Endothelial cell of umbilical vein (primary cell): ENCODE measurements around the gene MACROD2. TPM values are rescaled to one million over a fixed set of nuclear protein-coding genes. Genes with fewer than 3 reads are reported as not detected.

Experiments
- BruUV-seq: library from RNA; stranded (reverse); fragments of 400-500 nt; replicated peaks from 2 replicates; lab custom pipeline; 2021; lab: Mats Ljungman, UMichigan
- CTCF ChIA-PET: fragments of 300-600, 350-600 bp; sonication (Branson Sonifier 250); formaldehyde crosslinking; loops from one replicate; lab custom pipeline; 2021; ENCODE audit warnings: antibody characterized with exemption, inconsistent platforms; lab: Charles Lee
- POLR2A ChIA-PET: fragments of 300-600, 350-600 bp; sonication (Branson Sonifier 250); formaldehyde crosslinking; loops from one replicate; lab custom pipeline; 2021; ENCODE audit warnings: antibody characterized with exemption, inconsistent platforms; lab: Charles Lee
- DNase-seq: peaks from one replicate; pipeline ENCODE4 v3.0.0-alpha.2; 2011; ENCODE audit warnings: low read depth, low spot score
- FAIRE-seq: peaks from 2 replicates; lab custom pipeline; 2011; peaks lifted over from hg19 to GRCh38; lab: Jason Lieb, UNC
- H2AFZ ChIP-seq: 2 replicates; pipeline ENCODE4 v1.6.0; 2012; ENCODE audit warnings: low read depth, low read length, control low read depth, inconsistent platforms
- H3K27ac ChIP-seq: 2 replicates; pipeline ENCODE4 v1.5.1; 2011; ENCODE audit warnings: low read depth, mild to moderate bottlenecking, control low read depth, low read length, moderate library complexity; ENCODE audit not compliant: insufficient read depth
- H3K27me3 ChIP-seq, 2 experiments: 2 replicates each; pipeline versions ENCODE4 v1.6.0 to v1.6.1; 2011; ENCODE audit warnings: low read length in 2 of 2, mixed read lengths in 1 of 2; ENCODE audit not compliant: control insufficient read depth in 2 of 2, insufficient read depth in 2 of 2
- H3K36me3 ChIP-seq, 2 experiments: 2 replicates in 1 of 2; 3 replicates in 1 of 2; pipeline ENCODE4 v1.5.1; 2011; ENCODE audit warnings: low read length in 2 of 2, mild to moderate bottlenecking in 1 of 2, moderate library complexity in 1 of 2; ENCODE audit not compliant: control insufficient read depth in 2 of 2, insufficient read depth in 2 of 2; ENCODE audit errors: extremely low read depth in 1 of 2
- H3K4me1 ChIP-seq: 3 replicates; pipeline ENCODE4 v1.5.1; 2011; ENCODE audit warnings: mild to moderate bottlenecking, low read length; ENCODE audit not compliant: control insufficient read depth, insufficient read depth; ENCODE audit errors: extremely low read depth
- H3K4me2 ChIP-seq: 2 replicates; pipeline ENCODE4 v1.6.1; 2011; ENCODE audit warnings: low read length, control low read depth, mixed read lengths; ENCODE audit not compliant: insufficient read depth
- H3K4me3 ChIP-seq, 3 experiments: fragments of 200-600 bp in 1 of 3; sonication (generic), shearing (Covaris generic) in 1 of 3; replicated peaks in 1 of 3; 2 replicates each; pipeline ENCODE4 v1.5.1; 2011 to 2016; ENCODE audit warnings: control low read depth in 3 of 3, low read length in 3 of 3, mild to moderate bottlenecking in 2 of 3, inconsistent platforms in 1 of 3, low read depth in 1 of 3, moderate library complexity in 1 of 3; ENCODE audit not compliant: insufficient read depth in 1 of 3
- H3K79me2 ChIP-seq: 2 replicates; pipeline ENCODE4 v1.6.0; 2012; ENCODE audit warnings: low read length, inconsistent platforms; ENCODE audit not compliant: control insufficient read depth, insufficient read depth
- H3K9ac ChIP-seq: replicated peaks from 2 replicates; pipeline ENCODE3; 2011; ENCODE audit warnings: low read length, control low read depth; ENCODE audit not compliant: insufficient read depth; ENCODE audit errors: extremely low read depth
- H3K9me1 ChIP-seq: replicated peaks from 3 replicates; pipeline ENCODE4 v1.6.0; 2011; ENCODE audit warnings: mild to moderate bottlenecking, low read length; ENCODE audit not compliant: control insufficient read depth, insufficient read depth; ENCODE audit errors: extremely low read depth
- H3K9me3 ChIP-seq: replicated peaks from 2 replicates; pipeline ENCODE4 v1.5.1; 2012; ENCODE audit warnings: low read length, inconsistent platforms; ENCODE audit not compliant: control insufficient read depth, insufficient read depth
- H4K20me1 ChIP-seq: replicated peaks from 2 replicates; pipeline ENCODE3; 2011; ENCODE audit warnings: mild to moderate bottlenecking, low read length; ENCODE audit not compliant: control insufficient read depth, insufficient read depth; ENCODE audit errors: extremely low read depth
- CTCF ChIP-seq, 2 donors: IDR thresholded peaks; 1 replicate in 1 of 2; 2 replicates in 1 of 2; pipeline ENCODE4 v1.5.1; 2011; ENCODE audit warnings: low read length in 2 of 2, mild to moderate bottlenecking in 2 of 2, moderate library complexity in 2 of 2, control low read depth in 1 of 2, inconsistent platforms in 1 of 2, low read depth in 1 of 2; ENCODE audit not compliant: insufficient read depth in 1 of 2; ENCODE audit errors: extremely low read depth in 1 of 2
- EZH2 ChIP-seq: IDR thresholded peaks from 2 replicates; pipeline ENCODE4 v1.6.1; 2012; ENCODE audit warnings: borderline replicate concordance, low read depth, mild to moderate bottlenecking, moderate library complexity, low read length, inconsistent platforms; ENCODE audit not compliant: severe bottlenecking
- FOS ChIP-seq: IDR thresholded peaks from 2 replicates; pipeline ENCODE4 v1.6.1; 2011; ENCODE audit warnings: mild to moderate bottlenecking, low read length, moderate library complexity, borderline replicate concordance; ENCODE audit not compliant: insufficient read depth
- GATA2 ChIP-seq: IDR thresholded peaks from 2 replicates; pipeline ENCODE4 v1.7.0; 2011; ENCODE audit warnings: low read depth, mild to moderate bottlenecking, moderate library complexity, mixed read lengths, low read length; ENCODE audit not compliant: insufficient read length, insufficient read depth
- JUN ChIP-seq: IDR thresholded peaks from 2 replicates; pipeline ENCODE4 v1.6.1; 2011; ENCODE audit warnings: borderline replicate concordance, low read depth; ENCODE audit not compliant: insufficient read length, insufficient read depth
- MYC ChIP-seq: IDR thresholded peaks from one replicate; pipeline ENCODE4 v1.6.1; 2011; ENCODE audit warnings: mild to moderate bottlenecking, low read depth, low read length
- POLR2A ChIP-seq: IDR thresholded peaks from 2 replicates; pipeline ENCODE4 v1.6.1; 2012; ENCODE audit warnings: low read depth, mild to moderate bottlenecking, control low read depth, low read length
- POLR2AphosphoS5 ChIP-seq: IDR thresholded peaks from 2 replicates; pipeline ENCODE4 v1.6.1; 2012; ENCODE audit warnings: low read depth, mild to moderate bottlenecking, control low read depth, low read length, moderate library complexity; ENCODE audit not compliant: insufficient read depth
- dilution Hi-C: fragments of 300-500 bp; cut with MboI; formaldehyde crosslinking; loops from one replicate; pipeline ENCODE4 v1.15.0; 2019; ENCODE audit warnings: low sequenced_read_pairs; ENCODE audit not compliant: extremely low pct_ligation_motif_present
- intact Hi-C: fragments of 100-400 bp; cut with micrococcal nuclease; formaldehyde crosslinking; loops from one replicate; pipeline ENCODE4 v1.10.0; 2022
- polyA plus RNA-seq, 4 experiments: library from polyadenylated mRNA; depleted of rRNA in 3 of 4; stranded (reverse) in 3 of 4; unstranded in 1 of 4; fragments of >200 nt; gene quantifications; 2 replicates each; pipeline versions ENCODE4 v1.2.1 to v1.2.3, GENCODE V29; 2011 to 2012; ENCODE audit warnings: missing spikeins in 1 of 4
- total RNA-seq: library from RNA; stranded (reverse); gene quantifications from 2 replicates; pipeline ENCODE4 v1.2.3, GENCODE V29; 2021
- TF ChIP-seq, protein P1 (sequence below): IDR thresholded peaks from 2 replicates; pipeline ENCODE4 v1.6.1; 2011; ENCODE audit not compliant: insufficient read depth, insufficient read length

Gene MACROD2
- total and polyA plus RNA-seq, 2 donors (not counting 3 experiments of a cell fraction or from before 2014, with no cell fraction given) = 0.11 to 0.73 TPM

DNA sequence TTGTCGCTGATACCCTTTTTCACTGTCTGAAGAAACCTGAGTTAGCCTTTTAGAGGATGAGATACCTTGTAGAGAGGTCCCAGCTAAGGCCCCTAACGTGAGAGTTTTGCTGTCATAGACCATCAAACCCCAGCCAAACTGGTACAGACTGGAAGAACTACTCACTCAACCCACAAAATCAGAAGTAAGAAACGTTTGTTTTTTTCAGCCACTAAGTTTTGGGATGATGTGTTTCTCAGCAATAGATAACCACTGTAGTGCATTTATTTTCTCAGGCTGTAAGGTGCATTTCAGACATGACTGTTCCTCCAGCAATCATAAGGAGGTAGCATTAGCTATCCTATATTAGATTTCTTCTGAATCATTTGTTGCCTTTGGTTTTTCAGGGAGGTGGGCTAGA lies 749.4 kb downstream of the MACROD2 start:
- DNase-seq = no peak
- no peaks in the 10 kb centered on the region for H3K79me2 ChIP-seq
- no peaks in the 10 kb centered on the region for H3K36me3 ChIP-seq
- TF ChIP-seq POLR2A (no peak), FOS (no peak), CTCF (IDR thresholded peaks at IDR 0.05; ENCODE audit: extremely low read depth in 1 of 2, insufficient read depth in 1 of 2, low read depth in 1 of 2, low read length in 2 of 2) (no peak), JUN (no peak), POLR2AphosphoS5 (no peak), MYC (no peak), EZH2 (no peak), GATA2 (no peak)
- TF ChIP-seq, protein P1, sequence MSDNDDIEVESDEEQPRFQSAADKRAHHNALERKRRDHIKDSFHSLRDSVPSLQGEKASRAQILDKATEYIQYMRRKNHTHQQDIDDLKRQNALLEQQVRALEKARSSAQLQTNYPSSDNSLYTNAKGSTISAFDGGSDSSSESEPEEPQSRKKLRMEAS = no peak
- H3K27ac ChIP-seq = no peak overlapping the region
- no peaks in the 10 kb centered on the region for H4K20me1 ChIP-seq
- H3K9me1 ChIP-seq = no peaks in the 10 kb centered on the region
- no peaks in the 10 kb centered on the region for H3K9me3 ChIP-seq
- intact Hi-C loops (loop anchor here (10.0 kb wide), 1 partner anchor 490 kb away; no protein-coding TSS in a partner anchor), dilution Hi-C loops (no loop called here)
- no peaks in the 10 kb centered on the region for H3K27me3 ChIP-seq
- POLR2A ChIA-PET = no interaction called here
- H3K4me2 ChIP-seq = no peak overlapping the region
- H3K4me1 ChIP-seq = no peaks in the 10 kb centered on the region
- no peak overlapping the region for H2AFZ ChIP-seq
- FAIRE-seq = no peak
- BruUV-seq = no TSS peak
- CTCF ChIA-PET = interaction anchor here (1.4 kb wide), 1 partner anchor 11 kb away, joined by 3 read pairs; no protein-coding TSS in a partner anchor
- no peak overlapping the region for H3K4me3 ChIP-seq
- no peak overlapping the region for H3K9ac ChIP-seq
